CD14-positive monocyte (primary cell): Measurements from ENCODE around the gene PRSS33. TPM values are rescaled to one million over a fixed set of nuclear protein-coding genes. Genes with fewer than 3 reads are reported as not detected.
A peak's percentile ranks its signal among the peaks of the same experiment; 100 is the strongest.

Experiments
- DNase-seq, 3 donors: peaks; one replicate each; pipeline ENCODE4 v3.0.0-alpha.2; 2011 to 2022
- H2AFZ ChIP-seq: 2 replicates; pipeline ENCODE4 v1.6.0; 2012; ENCODE audit warnings: mild to moderate bottlenecking, low read depth, low read length, inconsistent platforms; ENCODE audit not compliant: insufficient read depth, poor library complexity, severe bottlenecking
- H3K27ac ChIP-seq, 2 donors: 1 replicate in 1 of 2; 2 replicates in 1 of 2; pipeline ENCODE4 v1.5.1; 2012 to 2013; ENCODE audit warnings: low read length in 2 of 2, control low read depth in 1 of 2, inconsistent platforms in 1 of 2, low read depth in 1 of 2, mild to moderate bottlenecking in 1 of 2
- H3K27me3 ChIP-seq, 2 donors: one replicate each; pipeline versions ENCODE4 v1.6.0 to v1.6.1; 2011 to 2013; ENCODE audit warnings: low read length in 2 of 2; ENCODE audit not compliant: control insufficient read depth in 2 of 2, insufficient read depth in 2 of 2
- H3K36me3 ChIP-seq, 2 donors: replicated peaks in 1 of 2; 1 replicate in 1 of 2; 2 replicates in 1 of 2; pipeline versions ENCODE4 v1.5.1 to v1.6.1; 2012 to 2013; ENCODE audit warnings: low read length in 2 of 2, control low read depth in 1 of 2, inconsistent platforms in 1 of 2, mild to moderate bottlenecking in 1 of 2; ENCODE audit not compliant: insufficient read depth in 2 of 2, control insufficient read depth in 1 of 2
- H3K4me1 ChIP-seq, 2 donors: 1 replicate in 1 of 2; 2 replicates in 1 of 2; pipeline versions ENCODE4 v1.5.1 to v1.6.1; 2012 to 2013; ENCODE audit warnings: low read length in 2 of 2, control low read depth in 1 of 2, inconsistent platforms in 1 of 2, mild to moderate bottlenecking in 1 of 2, moderate library complexity in 1 of 2; ENCODE audit not compliant: insufficient read depth in 2 of 2, control insufficient read depth in 1 of 2
- H3K4me2 ChIP-seq: replicated peaks from 2 replicates; pipeline ENCODE3; 2012; ENCODE audit warnings: low read length, moderate library complexity, mild to moderate bottlenecking; ENCODE audit not compliant: poor library complexity, severe bottlenecking; ENCODE audit errors: extremely low read depth
- H3K4me3 ChIP-seq, 3 experiments: fragments of 200-600 bp in 1 of 3; sonication (generic) in 1 of 3; replicated peaks in 1 of 3; 1 replicate in 2 of 3; 2 replicates in 1 of 3; pipeline ENCODE4 v1.5.1; 2011 to 2013; ENCODE audit warnings: low read length in 3 of 3, mild to moderate bottlenecking in 3 of 3, control low read depth in 2 of 3, low read depth in 2 of 3, inconsistent platforms in 1 of 3, moderate library complexity in 1 of 3
- H3K79me2 ChIP-seq: 2 replicates; pipeline ENCODE4 v1.6.0; 2012; ENCODE audit warnings: mild to moderate bottlenecking, control low read depth, inconsistent platforms, low read length, moderate library complexity; ENCODE audit not compliant: insufficient read depth
- H3K9ac ChIP-seq: 2 replicates; pipeline ENCODE4 v1.6.0; 2017; ENCODE audit warnings: low read length, mild to moderate bottlenecking; ENCODE audit not compliant: insufficient read depth, poor library complexity, severe bottlenecking
- H3K9me3 ChIP-seq, 2 donors: replicated peaks in 1 of 2; 1 replicate in 1 of 2; 2 replicates in 1 of 2; pipeline versions ENCODE4 v1.5.1 to v1.6.1; 2012 to 2013; ENCODE audit warnings: low read length in 2 of 2, control low read depth in 1 of 2; ENCODE audit not compliant: control insufficient read depth in 1 of 2, insufficient read depth in 1 of 2
- H4K20me1 ChIP-seq: 2 replicates; pipeline ENCODE4 v1.6.0; 2012; ENCODE audit warnings: mild to moderate bottlenecking, low read length, control low read depth, moderate library complexity; ENCODE audit not compliant: insufficient read depth
- H3K27ac Mint-ChIP-seq, 7 donors: one replicate each; pipeline ENCODE4 v1.8.0; 2020; ENCODE audit warnings: mild to moderate bottlenecking in 7 of 7, mixed read lengths in 7 of 7, moderate library complexity in 6 of 7, inconsistent platforms in 2 of 7
- H3K27me3 Mint-ChIP-seq, 3 donors: one replicate each; pipeline ENCODE4 v1.8.0; 2021 to 2022; ENCODE audit warnings: low read depth in 3 of 3, mild to moderate bottlenecking in 3 of 3, mixed read lengths in 3 of 3, moderate library complexity in 3 of 3, inconsistent platforms in 1 of 3
- H3K36me3 Mint-ChIP-seq, 2 donors: one replicate each; pipeline ENCODE4 v1.8.0; 2020; ENCODE audit warnings: mixed read lengths in 2 of 2, inconsistent platforms in 1 of 2, mild to moderate bottlenecking in 1 of 2
- H3K4me1 Mint-ChIP-seq: one replicate; pipeline ENCODE4 v1.8.0; 2020; ENCODE audit warnings: mild to moderate bottlenecking, mixed read lengths
- H3K4me3 Mint-ChIP-seq, 2 donors: one replicate each; pipeline ENCODE4 v1.8.0; 2020; ENCODE audit warnings: mild to moderate bottlenecking in 2 of 2, mixed read lengths in 2 of 2, moderate library complexity in 1 of 2
- H3K9me3 Mint-ChIP-seq, 7 donors: one replicate each; pipeline ENCODE4 v1.8.0; 2020 to 2022; ENCODE audit warnings: mixed read lengths in 7 of 7, mild to moderate bottlenecking in 6 of 7, moderate library complexity in 6 of 7, inconsistent platforms in 2 of 7
- CTCF ChIP-seq: fragments of 200-600 bp; IDR thresholded peaks from one replicate; pipeline ENCODE4 v1.8.0; 2022; ENCODE audit warnings: antibody characterized with exemption, mild to moderate bottlenecking
- WGBS: methylation state at CpG from one replicate; pipeline ENCODE4 v1.1.5; 2013; ENCODE audit warnings: missing lambda C conversion rate; ENCODE audit not compliant: insufficient coverage; 5-methylcytosine and 5-hydroxymethylcytosine counted together
- intact Hi-C, 2 donors: fragments of 100-400 bp; cut with micrococcal nuclease; formaldehyde crosslinking; loops; one replicate each; pipeline versions ENCODE4 v1.15.0 to v1.15.1; 2023
- polyA plus RNA-seq, 3 donors: library from polyadenylated mRNA; depleted of rRNA in 1 of 3; unstranded in 2 of 3; stranded (reverse) in 1 of 3; fragments of 300-500 nt in 2 of 3; fragments of >200 nt in 1 of 3; fragmentation: Illumina TruSeq in 2 of 3; gene quantifications; 1 replicate in 2 of 3; 2 replicates in 1 of 3; pipeline ENCODE4 v1.2.3, GENCODE V29; 2012 to 2021

Gene PRSS33
- polyA plus RNA-seq, 3 donors = 0.05 TPM; not detected in 2

DNA sequence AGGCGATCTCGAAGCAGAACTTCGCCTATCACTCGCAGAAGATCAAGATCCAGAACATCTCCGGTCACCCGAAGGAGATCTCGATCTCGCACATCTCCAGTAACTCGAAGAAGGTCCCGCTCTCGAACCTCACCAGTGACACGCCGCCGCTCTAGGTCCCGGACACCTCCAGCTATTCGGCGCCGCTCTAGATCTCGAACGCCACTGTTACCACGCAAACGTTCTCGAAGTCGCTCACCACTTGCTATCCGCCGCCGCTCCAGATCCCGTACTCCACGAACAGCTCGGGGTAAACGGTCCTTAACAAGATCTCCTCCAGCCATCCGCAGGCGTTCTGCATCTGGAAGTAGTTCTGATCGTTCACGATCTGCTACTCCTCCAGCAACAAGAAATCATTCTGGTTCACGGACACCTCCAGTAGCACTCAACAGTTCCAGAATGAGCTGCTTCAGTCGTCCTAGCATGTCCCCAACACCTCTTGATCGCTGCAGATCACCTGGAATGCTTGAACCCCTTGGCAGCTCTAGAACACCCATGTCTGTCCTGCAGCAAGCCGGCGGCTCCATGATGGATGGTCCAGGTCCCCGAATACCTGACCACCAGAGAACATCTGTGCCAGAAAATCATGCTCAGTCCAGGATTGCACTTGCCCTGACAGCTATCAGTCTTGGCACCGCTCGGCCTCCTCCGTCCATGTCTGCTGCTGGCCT, 20.8 kb downstream of the PRSS33 start:
- DNase-seq = no peak
- H3K27me3 Mint-ChIP-seq = peaks cover 0 to 4% (median 0%) of the 10 kb centered on the region in 3 donors
- H3K4me1 Mint-ChIP-seq = no peaks in the 10 kb centered on the region
- 97% methylated on average over 44 of the region's 44 CpGs for WGBS
- no peak overlapping the region for H3K4me3 ChIP-seq
- H4K20me1 ChIP-seq = peaks cover 100% of the 10 kb centered on the region
- H3K4me1 ChIP-seq = no peaks in the 10 kb centered on the region
- intact Hi-C loops = no loop called here
- peaks cover 95 to 100% of the 10 kb centered on the region in 2 donors for H3K36me3 Mint-ChIP-seq
- no peaks in the 10 kb centered on the region for H3K9me3 Mint-ChIP-seq
- H3K27ac ChIP-seq = no peak overlapping the region
- peaks cover 71% of the 10 kb centered on the region for H3K79me2 ChIP-seq
- peaks cover 100% of the 10 kb centered on the region in 2 donors for H3K36me3 ChIP-seq
- no peak overlapping the region for H3K4me3 Mint-ChIP-seq
- H2AFZ ChIP-seq = no peak overlapping the region
- H3K4me2 ChIP-seq = no peak overlapping the region
- H3K9ac ChIP-seq = no peak overlapping the region
- H3K27ac Mint-ChIP-seq = peak overlapping the region in 2 of 7 donors; percentile 12 to 43
- no peak for TF ChIP-seq CTCF
- H3K9me3 ChIP-seq = no peaks in the 10 kb centered on the region
- H3K27me3 ChIP-seq = no peaks in the 10 kb centered on the region

DNA sequence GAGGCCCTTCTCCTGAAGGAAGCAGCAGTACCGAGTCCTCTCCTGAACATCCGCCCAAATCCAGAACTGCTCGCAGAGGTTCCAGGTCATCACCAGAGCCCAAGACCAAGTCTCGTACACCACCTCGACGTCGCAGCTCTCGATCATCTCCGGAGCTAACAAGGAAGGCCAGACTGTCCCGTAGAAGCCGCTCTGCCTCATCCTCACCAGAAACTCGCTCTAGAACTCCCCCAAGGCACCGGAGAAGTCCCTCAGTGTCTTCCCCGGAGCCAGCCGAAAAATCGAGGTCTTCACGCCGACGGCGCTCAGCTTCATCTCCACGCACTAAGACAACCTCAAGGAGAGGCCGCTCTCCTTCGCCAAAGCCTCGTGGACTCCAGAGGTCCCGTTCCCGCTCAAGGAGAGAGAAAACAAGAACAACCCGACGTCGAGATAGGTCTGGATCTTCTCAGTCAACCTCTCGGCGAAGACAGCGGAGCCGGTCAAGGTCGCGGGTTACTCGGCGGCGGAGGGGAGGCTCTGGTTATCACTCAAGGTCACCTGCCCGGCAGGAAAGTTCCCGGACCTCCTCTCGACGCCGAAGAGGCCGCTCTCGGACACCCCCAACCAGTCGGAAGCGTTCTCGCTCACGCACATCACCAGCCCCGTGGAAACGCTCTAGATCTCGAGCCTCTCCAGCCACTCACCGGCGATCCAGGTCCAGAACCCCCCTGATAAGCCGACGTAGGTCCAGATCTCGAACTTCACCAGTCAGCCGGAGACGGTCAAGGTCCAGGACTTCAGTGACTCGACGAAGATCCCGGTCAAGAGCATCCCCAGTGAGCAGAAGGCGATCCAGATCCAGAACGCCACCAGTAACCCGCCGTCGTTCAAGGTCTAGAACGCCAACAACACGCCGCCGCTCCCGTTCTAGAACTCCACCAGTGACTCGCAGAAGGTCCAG, 21.6 kb downstream of the PRSS33 start:
- peaks cover 100% of the 10 kb centered on the region in 2 donors for H3K36me3 ChIP-seq
- no peaks in the 10 kb centered on the region for H3K4me1 Mint-ChIP-seq
- no peak for TF ChIP-seq CTCF
- H3K79me2 ChIP-seq = peaks cover 76% of the 10 kb centered on the region
- H3K36me3 Mint-ChIP-seq = peaks cover 95 to 100% of the 10 kb centered on the region in 2 donors
- H3K4me3 ChIP-seq = no peak overlapping the region
- H3K4me1 ChIP-seq = no peaks in the 10 kb centered on the region
- H3K27ac ChIP-seq = peak overlapping the region in 1 of 2 donors; percentile 15
- H3K27ac Mint-ChIP-seq = peak overlapping the region in 5 of 7 donors; percentile 4 to 52 (median 31)
- no peaks in the 10 kb centered on the region for H3K9me3 Mint-ChIP-seq
- H3K4me3 Mint-ChIP-seq = no peak overlapping the region
- H3K27me3 ChIP-seq = no peaks in the 10 kb centered on the region
- H3K9ac ChIP-seq = no peak overlapping the region
- DNase-seq = no peak
- H3K27me3 Mint-ChIP-seq = peaks cover 0 to 4% (median 0%) of the 10 kb centered on the region in 3 donors
- H2AFZ ChIP-seq = no peak overlapping the region
- 98% methylated on average over 68 of the region's 73 CpGs for WGBS
- intact Hi-C loops = no loop called here
- H3K4me2 ChIP-seq = no peak overlapping the region
- peaks cover 100% of the 10 kb centered on the region for H4K20me1 ChIP-seq
- H3K9me3 ChIP-seq = no peaks in the 10 kb centered on the region
